ENCODE data around the gene SMYD3. TPM values are rescaled to one million over a fixed set of nuclear protein-coding genes. Genes with fewer than 3 reads are reported as not detected.

The SMYD3 gene
- total and polyA plus RNA-seq, 11 donors = 6.3 to 12.1 (median 9.5) TPM

DNA sequence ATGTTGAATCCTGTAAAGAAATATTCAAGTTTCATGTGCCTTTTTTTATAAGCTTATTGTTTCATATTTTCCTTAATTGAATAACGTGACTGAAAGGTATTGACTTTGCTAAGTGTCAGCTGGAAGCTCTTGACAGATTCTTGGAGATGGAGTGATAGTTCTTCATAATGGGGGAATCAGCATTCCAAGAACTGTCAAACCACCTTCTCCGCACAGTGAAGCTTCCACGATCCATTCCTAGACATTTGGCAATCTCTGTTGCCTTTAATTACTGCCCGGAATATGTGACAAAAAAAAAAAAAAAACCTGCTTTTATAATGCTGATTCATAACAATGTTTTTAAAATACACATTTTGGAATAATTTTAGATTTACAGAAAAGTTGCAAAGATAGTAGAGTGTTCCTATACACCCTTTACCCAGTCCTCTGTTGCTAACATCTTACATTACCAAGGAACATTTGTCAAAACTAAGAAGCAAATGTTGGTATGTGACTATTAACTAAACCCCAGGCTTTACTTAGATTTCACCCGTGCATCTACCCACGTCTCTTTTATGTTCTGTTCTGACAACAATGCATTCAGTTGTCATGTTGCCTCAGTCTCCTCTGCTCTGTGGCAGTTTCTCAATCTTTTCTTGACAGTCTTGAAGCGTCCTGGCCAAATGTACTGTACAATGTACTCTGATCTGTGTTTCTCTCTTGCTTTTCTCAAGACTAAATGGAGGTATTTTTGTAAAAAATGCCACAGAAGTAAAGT, 674.1 kb downstream of the SMYD3 start:
- Histone ChIP-seq H3K4me1 (peaks cover 0 to 6% (median 0%) of the 10 kb centered on the region in 12 donors), H3K4me3 (no peak overlapping the region), H3K36me3 (no peaks in the 10 kb centered on the region), H3K9me3 (no peaks in the 10 kb centered on the region), H3K27ac (no peak overlapping the region), H3K27me3 (no peaks in the 10 kb centered on the region)
- TF ChIP-seq POLR2A (IDR thresholded peaks at IDR 0.05) = no peak
- TF ChIP-seq, protein P1, sequence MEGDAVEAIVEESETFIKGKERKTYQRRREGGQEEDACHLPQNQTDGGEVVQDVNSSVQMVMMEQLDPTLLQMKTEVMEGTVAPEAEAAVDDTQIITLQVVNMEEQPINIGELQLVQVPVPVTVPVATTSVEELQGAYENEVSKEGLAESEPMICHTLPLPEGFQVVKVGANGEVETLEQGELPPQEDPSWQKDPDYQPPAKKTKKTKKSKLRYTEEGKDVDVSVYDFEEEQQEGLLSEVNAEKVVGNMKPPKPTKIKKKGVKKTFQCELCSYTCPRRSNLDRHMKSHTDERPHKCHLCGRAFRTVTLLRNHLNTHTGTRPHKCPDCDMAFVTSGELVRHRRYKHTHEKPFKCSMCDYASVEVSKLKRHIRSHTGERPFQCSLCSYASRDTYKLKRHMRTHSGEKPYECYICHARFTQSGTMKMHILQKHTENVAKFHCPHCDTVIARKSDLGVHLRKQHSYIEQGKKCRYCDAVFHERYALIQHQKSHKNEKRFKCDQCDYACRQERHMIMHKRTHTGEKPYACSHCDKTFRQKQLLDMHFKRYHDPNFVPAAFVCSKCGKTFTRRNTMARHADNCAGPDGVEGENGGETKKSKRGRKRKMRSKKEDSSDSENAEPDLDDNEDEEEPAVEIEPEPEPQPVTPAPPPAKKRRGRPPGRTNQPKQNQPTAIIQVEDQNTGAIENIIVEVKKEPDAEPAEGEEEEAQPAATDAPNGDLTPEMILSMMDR (IDR thresholded peaks at IDR 0.05) = no peak
- 92 to 95% (median 94%) methylated on average over 7 of the region's 7 CpGs for WGBS, 4 donors
- ATAC-seq (no peak), DNase-seq (no peak)
- intact Hi-C loops (cut with DNase I) = loop anchor here in 1 of 10 donors (5.0 kb wide), 1 partner anchor 169 kb away; no protein-coding TSS in a partner anchor

- ATAC-seq (peak in 1 of 4 donors; percentile 48), DNase-seq (no peak)
- Histone ChIP-seq H3K9me3 (no peaks in the 10 kb centered on the region), H3K27ac (no peak overlapping the region), H3K4me3 (no peak overlapping the region), H3K4me1 (peaks cover 0 to 6% (median 0%) of the 10 kb centered on the region in 12 donors), H3K36me3 (no peaks in the 10 kb centered on the region), H3K27me3 (no peaks in the 10 kb centered on the region)
- 52 to 64% (median 60%) methylated on average over 9 of the region's 9 CpGs for WGBS, 4 donors
- TF ChIP-seq, protein P1 (IDR thresholded peaks at IDR 0.05) = no peak
- no peak for TF ChIP-seq POLR2A (IDR thresholded peaks at IDR 0.05)
- intact Hi-C loops (cut with DNase I) = loop anchor here in 1 of 10 donors (5.0 kb wide), 1 partner anchor 171 kb away; no protein-coding TSS in a partner anchor
Observed at GRCh38 chr1:245831518-245831917, 675.6 kb downstream of the SMYD3 start.

DNA sequence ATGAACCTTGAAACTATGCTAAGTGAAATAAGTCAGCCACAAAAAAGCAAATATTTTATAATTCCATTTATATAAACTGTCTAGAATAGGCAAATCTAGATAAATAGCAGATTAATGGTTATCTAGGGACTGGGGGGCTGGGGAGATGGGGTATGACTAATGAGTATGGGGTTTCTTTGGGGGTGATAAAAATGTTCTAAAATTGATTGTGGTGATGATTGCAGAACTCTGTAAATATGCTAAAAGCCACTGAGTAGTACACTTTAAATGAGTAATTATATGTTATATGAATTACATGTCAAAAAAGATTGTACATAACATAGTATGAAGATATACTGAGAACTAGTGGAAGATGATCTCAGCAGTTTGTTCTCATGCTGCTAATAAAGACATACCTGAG, 677.3 kb downstream of the SMYD3 start:
- Histone ChIP-seq H3K36me3 (no peaks in the 10 kb centered on the region), H3K4me3 (no peak overlapping the region), H3K9me3 (no peaks in the 10 kb centered on the region), H3K27me3 (no peaks in the 10 kb centered on the region), H3K27ac (no peak overlapping the region), H3K4me1 (peaks cover 0 to 6% (median 0%) of the 10 kb centered on the region in 12 donors)
- ATAC-seq = no peak
- intact Hi-C loops (cut with DNase I) = loop anchor here in 5 of 10 donors (5.0 to 10.0 kb wide), 3 partner anchors 167 to 175 kb away; no protein-coding TSS in a partner anchor
- no peak for TF ChIP-seq POLR2A (IDR thresholded peaks at IDR 0.05)
- TF ChIP-seq, protein P1 (IDR thresholded peaks at IDR 0.05) = no peak
- DNase-seq = no peak

DNA sequence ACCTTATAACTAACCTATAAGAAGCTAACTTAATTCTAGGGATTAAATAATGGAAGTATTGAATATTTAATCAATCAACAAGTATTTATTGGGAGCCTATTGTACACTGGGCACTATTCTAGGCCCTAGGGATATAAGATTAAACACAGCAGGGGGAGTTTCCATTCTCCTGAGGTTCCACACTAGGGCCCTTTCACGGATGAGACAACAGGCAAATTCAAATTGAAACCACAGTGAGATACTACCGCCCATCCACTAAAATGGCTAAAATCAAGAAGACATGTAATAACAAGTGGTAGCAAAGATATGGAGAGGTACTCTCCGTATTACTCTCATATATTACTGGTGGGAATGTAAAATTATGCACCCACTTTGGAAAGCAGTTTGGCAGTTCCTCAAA, 677.9 kb downstream of the SMYD3 start:
- DNase-seq (no peak), ATAC-seq (no peak)
- TF ChIP-seq, protein P1 (IDR thresholded peaks at IDR 0.05) = no peak
- TF ChIP-seq POLR2A (IDR thresholded peaks at IDR 0.05) = no peak
- WGBS, 4 donors = 92 to 95% (median 93%) methylated on average over 3 of the region's 3 CpGs
- Histone ChIP-seq H3K27me3 (no peaks in the 10 kb centered on the region), H3K27ac (no peak overlapping the region), H3K4me1 (peaks cover 0 to 6% (median 0%) of the 10 kb centered on the region in 12 donors), H3K36me3 (no peaks in the 10 kb centered on the region), H3K4me3 (no peak overlapping the region), H3K9me3 (no peaks in the 10 kb centered on the region)
- intact Hi-C loops (cut with DNase I) = loop anchor here in 4 of 10 donors (5.0 to 10.0 kb wide), 3 partner anchors 168 to 176 kb away; no protein-coding TSS in a partner anchor

All from heart left ventricle (tissue), 16 donors.